ENCODE results near the gene TRIO.

Gene TRIO

DNA sequence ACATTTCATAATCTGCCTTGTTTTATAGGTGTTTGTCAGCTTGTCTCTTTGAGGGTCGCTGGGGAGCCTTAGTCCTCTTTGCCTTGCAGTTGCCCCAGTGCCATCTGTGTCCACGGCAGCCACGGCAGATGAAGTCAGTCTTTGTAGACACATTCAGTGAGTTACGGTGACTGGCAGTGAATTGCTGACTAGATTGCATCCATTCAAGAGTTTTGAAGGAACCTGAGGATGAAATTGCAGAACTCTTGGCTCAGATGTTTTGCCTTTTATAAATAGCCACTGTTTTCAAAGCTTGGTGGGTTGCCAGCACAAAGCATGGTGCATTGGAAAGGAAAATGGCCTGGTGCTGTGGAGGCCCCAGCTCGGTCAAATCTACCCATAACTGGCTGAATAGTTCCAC, 125.6 kb downstream of the TRIO start:
- Histone ChIP-seq H3K56ac (ENCODE audit: low read length) (peak overlapping the region; percentile 36), H3K18ac (ENCODE audit: low read length) (peak overlapping the region; percentile 3), H3K9ac (ENCODE audit: low read length) (no peak overlapping the region), H3K79me1 (ENCODE audit: low read length) (peaks cover 2% of the 10 kb centered on the region), H3K36me3 (ENCODE audit: control insufficient read depth, insufficient read depth, low read length) (no peaks in the 10 kb centered on the region), H3K4me1 (ENCODE audit: control insufficient read depth, low read depth, low read length) (peaks cover 23% of the 10 kb centered on the region), H3K27me3 (ENCODE audit: insufficient read depth, low read length, poor library complexity) (no peaks in the 10 kb centered on the region), H4K8ac (ENCODE audit: low read depth, low read length) (no peak overlapping the region), H3K4ac (ENCODE audit: low read depth, low read length) (peak overlapping the region; percentile 62), H2AK5ac (ENCODE audit: low read length) (no peak overlapping the region), H3K23ac (ENCODE audit: low read length) (no peak overlapping the region), H3K4me2 (ENCODE audit: low read length) (no peak overlapping the region), H2BK120ac (ENCODE audit: low read depth, low read length) (peak overlapping the region; percentile 3), H3K27ac (ENCODE audit: low read depth, low read length) (peak overlapping the region; percentile 21), H2BK5ac (ENCODE audit: low read length) (peak overlapping the region; percentile 44), H2BK15ac (replicated peaks; ENCODE audit: low read depth) (peak overlapping the region; percentile 76), H3K4me3 (ENCODE audit: low read length) (no peak overlapping the region), H3K79me2 (ENCODE audit: control insufficient read depth, insufficient read depth, low read length) (peaks cover 47% of the 10 kb centered on the region), H4K5ac (ENCODE audit: low read length) (no peak overlapping the region)
- DNase-seq: no peak
- WGBS (ENCODE audit: extremely low coverage, insufficient coverage, low lambda C conversion rate): no CpG with 5 or more reads among the region's 5 CpGs

GRCh38 chr5:14269395-14269794, 126.3 kb downstream of the TRIO start:
- Histone ChIP-seq H3K79me1 (ENCODE audit: low read length) (peaks cover 4% of the 10 kb centered on the region), H3K79me2 (ENCODE audit: control insufficient read depth, insufficient read depth, low read length) (peaks cover 49% of the 10 kb centered on the region), H4K8ac (ENCODE audit: low read depth, low read length) (no peak overlapping the region), H3K18ac (ENCODE audit: low read length) (peak overlapping the region; percentile 85), H2BK5ac (ENCODE audit: low read length) (peak overlapping the region; percentile 32), H3K23ac (ENCODE audit: low read length) (no peak overlapping the region), H3K4me2 (ENCODE audit: low read length) (no peak overlapping the region), H4K5ac (ENCODE audit: low read length) (no peak overlapping the region), H3K4me3 (ENCODE audit: low read length) (no peak overlapping the region), H2BK120ac (ENCODE audit: low read depth, low read length) (no peak overlapping the region), H3K27me3 (ENCODE audit: insufficient read depth, low read length, poor library complexity) (no peaks in the 10 kb centered on the region), H3K4ac (ENCODE audit: low read depth, low read length) (peak overlapping the region; percentile 70), H3K9ac (ENCODE audit: low read length) (peak overlapping the region; percentile 2), H3K4me1 (ENCODE audit: control insufficient read depth, low read depth, low read length) (peaks cover 23% of the 10 kb centered on the region), H3K56ac (ENCODE audit: low read length) (peak overlapping the region; percentile 35), H2AK5ac (ENCODE audit: low read length) (no peak overlapping the region), H3K36me3 (ENCODE audit: control insufficient read depth, insufficient read depth, low read length) (no peaks in the 10 kb centered on the region), H2BK15ac (replicated peaks; ENCODE audit: low read depth) (peak overlapping the region; percentile 76), H3K27ac (ENCODE audit: low read depth, low read length) (peak overlapping the region; percentile 21)
- no CpG with 5 or more reads among the region's 2 CpGs for WGBS (ENCODE audit: extremely low coverage, insufficient coverage, low lambda C conversion rate)
- DNase-seq: peak; percentile 75

DNA sequence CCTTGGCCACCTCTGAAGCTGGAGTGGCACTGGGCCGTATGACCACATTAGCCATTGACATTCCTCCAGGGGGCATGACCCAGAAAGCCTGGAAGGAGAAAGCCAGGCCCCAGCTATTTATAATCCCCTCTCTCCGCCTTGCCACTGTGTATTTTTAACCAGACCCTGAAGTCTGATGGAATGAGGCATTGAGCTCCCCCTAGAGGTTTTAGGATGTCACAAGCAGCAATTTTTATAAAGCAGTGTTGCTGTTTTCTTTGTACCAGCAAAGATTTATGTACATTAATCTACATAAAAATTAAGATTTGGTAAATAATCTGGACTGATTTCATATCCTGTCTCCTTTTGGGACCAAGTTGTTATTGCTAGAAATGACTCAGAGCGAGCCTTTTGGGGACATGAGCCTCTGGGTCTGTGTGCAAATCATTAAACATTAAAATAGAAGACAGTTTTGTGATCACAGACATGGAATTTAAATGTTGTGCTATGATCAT, 127.1 kb downstream of the TRIO start:
- Histone ChIP-seq H3K36me3 (ENCODE audit: control insufficient read depth, insufficient read depth, low read length) (no peaks in the 10 kb centered on the region), H3K79me1 (ENCODE audit: low read length) (peaks cover 4% of the 10 kb centered on the region), H3K4ac (ENCODE audit: low read depth, low read length) (no peak overlapping the region), H3K79me2 (ENCODE audit: control insufficient read depth, insufficient read depth, low read length) (peaks cover 49% of the 10 kb centered on the region), H3K9ac (ENCODE audit: low read length) (peak overlapping the region; percentile 2), H2AK5ac (ENCODE audit: low read length) (no peak overlapping the region), H4K8ac (ENCODE audit: low read depth, low read length) (no peak overlapping the region), H2BK120ac (ENCODE audit: low read depth, low read length) (peak overlapping the region; percentile 86), H3K27ac (ENCODE audit: low read depth, low read length) (no peak overlapping the region), H3K4me1 (ENCODE audit: control insufficient read depth, low read depth, low read length) (peaks cover 23% of the 10 kb centered on the region), H3K27me3 (ENCODE audit: insufficient read depth, low read length, poor library complexity) (no peaks in the 10 kb centered on the region), H2BK15ac (replicated peaks; ENCODE audit: low read depth) (no peak overlapping the region), H3K4me2 (ENCODE audit: low read length) (no peak overlapping the region), H3K56ac (ENCODE audit: low read length) (peak overlapping the region; percentile 35), H3K18ac (ENCODE audit: low read length) (peak overlapping the region; percentile 64), H3K23ac (ENCODE audit: low read length) (no peak overlapping the region), H3K4me3 (ENCODE audit: low read length) (no peak overlapping the region), H4K5ac (ENCODE audit: low read length) (no peak overlapping the region), H2BK5ac (ENCODE audit: low read length) (no peak overlapping the region)
- peak; percentile 91 for DNase-seq
- WGBS (ENCODE audit: extremely low coverage, insufficient coverage, low lambda C conversion rate): no CpG with 5 or more reads among the region's 3 CpGs

DNA sequence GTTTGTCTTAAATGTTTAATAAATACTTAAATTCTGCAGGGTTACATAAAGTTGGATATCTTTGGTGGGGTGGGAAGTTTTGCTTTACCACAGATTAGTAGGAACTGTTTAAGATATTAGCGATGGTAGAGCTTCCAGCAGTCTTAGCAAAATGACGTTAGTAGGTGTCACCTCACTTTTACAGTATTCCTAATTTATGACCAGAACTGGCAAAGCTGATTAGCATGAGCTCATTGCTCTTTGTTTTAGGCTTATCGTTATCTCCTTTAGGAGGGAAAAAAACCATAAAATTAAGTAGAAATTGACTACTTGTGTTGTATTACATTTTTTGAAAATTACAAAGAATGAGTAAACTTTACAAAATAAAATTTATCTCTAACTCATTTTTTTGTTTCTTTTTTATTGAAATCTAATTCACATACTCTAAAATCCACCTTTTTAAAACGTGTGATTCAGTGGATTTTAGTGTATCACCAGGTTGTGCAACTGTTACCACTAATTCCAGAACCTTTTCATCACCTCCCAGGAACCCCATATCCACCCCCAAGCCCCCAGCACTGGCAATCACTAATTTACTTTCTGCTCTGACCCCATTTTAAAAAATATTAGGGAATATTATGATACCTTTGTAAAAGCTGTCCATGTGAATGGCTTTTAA, 129.5 kb downstream of the TRIO start:
- H3K56ac ChIP-seq (ENCODE audit: low read length): no peak overlapping the region
- peaks cover 5% of the 10 kb centered on the region for H3K79me1 ChIP-seq (ENCODE audit: low read length)
- WGBS (ENCODE audit: extremely low coverage, insufficient coverage, low lambda C conversion rate): 100% methylated on average over 1 of the region's 4 CpGs
- peaks cover 51% of the 10 kb centered on the region for H3K79me2 ChIP-seq (ENCODE audit: control insufficient read depth, insufficient read depth, low read length)
- no peak overlapping the region for H3K27ac ChIP-seq (ENCODE audit: low read depth, low read length)
- no peak overlapping the region for H3K18ac ChIP-seq (ENCODE audit: low read length)
- H3K4me1 ChIP-seq (ENCODE audit: control insufficient read depth, low read depth, low read length): peaks cover 19% of the 10 kb centered on the region
- no peaks in the 10 kb centered on the region for H3K27me3 ChIP-seq (ENCODE audit: insufficient read depth, low read length, poor library complexity)
- H3K36me3 ChIP-seq (ENCODE audit: control insufficient read depth, insufficient read depth, low read length): no peaks in the 10 kb centered on the region
- H3K4me2 ChIP-seq (ENCODE audit: low read length): no peak overlapping the region
- no peak overlapping the region for H4K8ac ChIP-seq (ENCODE audit: low read depth, low read length)
- no peak overlapping the region for H2BK5ac ChIP-seq (ENCODE audit: low read length)
- H3K4ac ChIP-seq (ENCODE audit: low read depth, low read length): no peak overlapping the region
- no peak overlapping the region for H3K4me3 ChIP-seq (ENCODE audit: low read length)
- H2BK120ac ChIP-seq (ENCODE audit: low read depth, low read length): no peak overlapping the region
- no peak overlapping the region for H4K5ac ChIP-seq (ENCODE audit: low read length)
- no peak overlapping the region for H3K23ac ChIP-seq (ENCODE audit: low read length)
- H2AK5ac ChIP-seq (ENCODE audit: low read length): no peak overlapping the region
- no peak overlapping the region for H2BK15ac ChIP-seq (replicated peaks; ENCODE audit: low read depth)
- no peak overlapping the region for H3K9ac ChIP-seq (ENCODE audit: low read length)
- DNase-seq: no peak

GRCh38 chr5:14273207-14273767, 130.1 kb downstream of the TRIO start:
- Histone ChIP-seq H3K79me2 (ENCODE audit: control insufficient read depth, insufficient read depth, low read length) (peaks cover 52% of the 10 kb centered on the region), H3K79me1 (ENCODE audit: low read length) (peaks cover 8% of the 10 kb centered on the region), H3K27me3 (ENCODE audit: insufficient read depth, low read length, poor library complexity) (no peaks in the 10 kb centered on the region), H3K9ac (ENCODE audit: low read length) (no peak overlapping the region), H2BK5ac (ENCODE audit: low read length) (no peak overlapping the region), H3K4me2 (ENCODE audit: low read length) (no peak overlapping the region), H3K4ac (ENCODE audit: low read depth, low read length) (no peak overlapping the region), H3K18ac (ENCODE audit: low read length) (no peak overlapping the region), H3K56ac (ENCODE audit: low read length) (no peak overlapping the region), H3K36me3 (ENCODE audit: control insufficient read depth, insufficient read depth, low read length) (no peaks in the 10 kb centered on the region), H4K8ac (ENCODE audit: low read depth, low read length) (no peak overlapping the region), H2BK15ac (replicated peaks; ENCODE audit: low read depth) (no peak overlapping the region), H3K4me1 (ENCODE audit: control insufficient read depth, low read depth, low read length) (peaks cover 17% of the 10 kb centered on the region), H3K23ac (ENCODE audit: low read length) (no peak overlapping the region), H2BK120ac (ENCODE audit: low read depth, low read length) (no peak overlapping the region), H3K27ac (ENCODE audit: low read depth, low read length) (no peak overlapping the region), H4K5ac (ENCODE audit: low read length) (no peak overlapping the region), H2AK5ac (ENCODE audit: low read length) (no peak overlapping the region), H3K4me3 (ENCODE audit: low read length) (no peak overlapping the region)
- no CpG with 5 or more reads among the region's 7 CpGs for WGBS (ENCODE audit: extremely low coverage, insufficient coverage, low lambda C conversion rate)
- no peak for DNase-seq
